Stimulated activated naive CD8-positive, alpha-beta T cell treated with anti-CD3 and anti-CD28 coated beads, Interleukin-15, amount 100 ng/mL, for 72 hours (primary cell): ENCODE results near the gene KRT37.
"Not testable (repeated sequence)": the region's sequence is repeated elsewhere in the genome, so short reads cannot be mapped to it uniquely, and the experiment has no call there.

Experiments
- ATAC-seq: fragments of 150-1000 bp; cut with Tn5 transposase; 2 replicates; pipeline ENCODE4 v1.10.0; 2021; ENCODE audit warnings: mild to moderate bottlenecking, moderate library complexity
- DNase-seq, 2 donors: peaks; one replicate each; pipeline ENCODE4 v3.0.0; 2021 to 2022
- H3K27ac Mint-ChIP-seq, 2 donors: one replicate each; pipeline ENCODE4 v1.8.0; 2022; ENCODE audit warnings: mild to moderate bottlenecking in 2 of 2, mixed read lengths in 2 of 2, moderate library complexity in 2 of 2
- H3K27me3 Mint-ChIP-seq: one replicate; pipeline ENCODE4 v1.8.0; 2022; ENCODE audit warnings: mixed read lengths
- H3K4me1 Mint-ChIP-seq: one replicate; pipeline ENCODE4 v1.8.0; 2022; ENCODE audit warnings: mild to moderate bottlenecking, mixed read lengths
- H3K4me3 Mint-ChIP-seq, 2 donors: one replicate each; pipeline ENCODE4 v1.8.0; 2022; ENCODE audit warnings: mild to moderate bottlenecking in 2 of 2, mixed read lengths in 2 of 2, moderate library complexity in 1 of 2
- H3K9me3 Mint-ChIP-seq, 2 donors: one replicate each; pipeline ENCODE4 v1.8.0; 2022; ENCODE audit warnings: mixed read lengths in 2 of 2

The KRT37 gene

GRCh38 chr17:41444640-41445039 lies 20.3 kb upstream of the KRT37 start:
- Mint-ChIP-seq H3K27ac (peak overlapping the region in 1 of 2 donors; percentile 55), H3K9me3 (peaks cover 0 to 5% of the 10 kb centered on the region in 2 donors), H3K27me3 (peaks cover 10% of the 10 kb centered on the region), H3K4me3 (no peak overlapping the region), H3K4me1 (no peaks in the 10 kb centered on the region)
- DNase-seq: no peak
- no peak for ATAC-seq

GRCh38 chr17:41444186-41444585 lies 19.8 kb upstream of the KRT37 start:
- H3K27me3 Mint-ChIP-seq: peaks cover 10% of the 10 kb centered on the region

GRCh38 chr17:41442739-41443138 lies 18.4 kb upstream of the KRT37 start:
- Mint-ChIP-seq H3K27me3 (peaks cover 10% of the 10 kb centered on the region), H3K4me1 (no peaks in the 10 kb centered on the region), H3K27ac (no peak overlapping the region), H3K4me3 (no peak overlapping the region), H3K9me3 (peaks cover 0 to 5% of the 10 kb centered on the region in 2 donors)
- ATAC-seq: no peak
- DNase-seq: no peak

More at GRCh38 chr17:41444186-41444585, 19.8 kb upstream of the KRT37 start:
- peaks cover 0 to 5% of the 10 kb centered on the region in 2 donors for H3K9me3 Mint-ChIP-seq
- H3K4me1 Mint-ChIP-seq: no peaks in the 10 kb centered on the region
- DNase-seq: no peak
- ATAC-seq: no peak
- peak overlapping the region in 1 of 2 donors; percentile 55 for H3K27ac Mint-ChIP-seq
- H3K4me3 Mint-ChIP-seq: no peak overlapping the region

- H3K4me3 Mint-ChIP-seq: no peak within 1 kb of the TSS
- ATAC-seq (no peak), DNase-seq (no peak)
- no peak within 1 kb of the TSS for H3K27ac Mint-ChIP-seq
- no peaks in the 10 kb centered on the region for H3K4me1 Mint-ChIP-seq
- peaks cover 0 to 5% of the 10 kb centered on the region in 2 donors for H3K9me3 Mint-ChIP-seq
- H3K27me3 Mint-ChIP-seq: peaks cover 10% of the 10 kb centered on the region
Observed at GRCh38 chr17:41440531-41441033, 16.2 kb upstream of the KRT37 start, which contains the start of gene KRT38. TSS of gene KRT38 (minus strand) at chr17:41440983. CDS start at chr17:41440921, 62 bp downstream.

- H3K27me3 Mint-ChIP-seq: peaks cover 10% of the 10 kb centered on the region
- H3K4me3 Mint-ChIP-seq: no peak overlapping the region
- DNase-seq: no peak
- H3K27ac Mint-ChIP-seq: peak overlapping the region in 1 of 2 donors; percentile 28
- ATAC-seq: no peak
- no peaks in the 10 kb centered on the region for H3K4me1 Mint-ChIP-seq
- H3K9me3 Mint-ChIP-seq: peaks cover 0 to 5% of the 10 kb centered on the region in 2 donors
Observed at GRCh38 chr17:41439375-41439774, 15.0 kb upstream of the KRT37 start.

- DNase-seq (no peak), ATAC-seq (no peak)
- H3K4me1 Mint-ChIP-seq: no peaks in the 10 kb centered on the region
- H3K27me3 Mint-ChIP-seq: peaks cover 1% of the 10 kb centered on the region
- no peak overlapping the region for H3K27ac Mint-ChIP-seq
- H3K9me3 Mint-ChIP-seq: peaks cover 0 to 5% of the 10 kb centered on the region in 2 donors
- no peak overlapping the region for H3K4me3 Mint-ChIP-seq
Observed at GRCh38 chr17:41437769-41438168, 13.4 kb upstream of the KRT37 start.

GRCh38 chr17:41437254-41437653 lies 12.9 kb upstream of the KRT37 start:
- H3K27me3 Mint-ChIP-seq: no peaks in the 10 kb centered on the region
- peaks cover 0 to 5% of the 10 kb centered on the region in 2 donors for H3K9me3 Mint-ChIP-seq
- ATAC-seq: no peak
- DNase-seq: no peak
- H3K4me3 Mint-ChIP-seq: no peak overlapping the region
- H3K27ac Mint-ChIP-seq: no peak overlapping the region
- no peaks in the 10 kb centered on the region for H3K4me1 Mint-ChIP-seq

GRCh38 chr17:41434415-41434814 lies 10.0 kb upstream of the KRT37 start:
- no peak overlapping the region for H3K27ac Mint-ChIP-seq

GRCh38 chr17:41434005-41434404 lies 9.6 kb upstream of the KRT37 start:
- Mint-ChIP-seq H3K4me3 (no peak overlapping the region), H3K9me3 (no peaks in the 10 kb centered on the region), H3K4me1 (no peaks in the 10 kb centered on the region), H3K27ac (no peak overlapping the region), H3K27me3 (no peaks in the 10 kb centered on the region)
- DNase-seq (no peak), ATAC-seq (no peak)

More at GRCh38 chr17:41434415-41434814, 10.0 kb upstream of the KRT37 start:
- no peaks in the 10 kb centered on the region for H3K27me3 Mint-ChIP-seq
- no peaks in the 10 kb centered on the region for H3K4me1 Mint-ChIP-seq
- DNase-seq: no peak
- no peak for ATAC-seq
- no peak overlapping the region for H3K4me3 Mint-ChIP-seq
- H3K9me3 Mint-ChIP-seq: no peaks in the 10 kb centered on the region

- no peak for ATAC-seq
- no peak for DNase-seq
- Mint-ChIP-seq H3K27ac (no peak overlapping the region), H3K27me3 (no peaks in the 10 kb centered on the region), H3K4me3 (no peak overlapping the region), H3K9me3 (no peaks in the 10 kb centered on the region), H3K4me1 (no peaks in the 10 kb centered on the region)
Observed at GRCh38 chr17:41433586-41433985, 9.2 kb upstream of the KRT37 start.

GRCh38 chr17:41430376-41430775 lies 6.0 kb upstream of the KRT37 start:
- DNase-seq, H3K27me3 Mint-ChIP-seq, H3K9me3 Mint-ChIP-seq, H3K4me1 Mint-ChIP-seq, H3K27ac Mint-ChIP-seq, ATAC-seq, H3K4me3 Mint-ChIP-seq: not testable (repeated sequence)

- H3K4me1 Mint-ChIP-seq: no peaks in the 10 kb centered on the region
- H3K27me3 Mint-ChIP-seq: no peaks in the 10 kb centered on the region
- ATAC-seq: no peak
- H3K27ac Mint-ChIP-seq: no peak overlapping the region
- no peaks in the 10 kb centered on the region for H3K9me3 Mint-ChIP-seq
- no peak for DNase-seq
- H3K4me3 Mint-ChIP-seq: no peak overlapping the region
Observed at GRCh38 chr17:41429667-41430066, 5.3 kb upstream of the KRT37 start.

GRCh38 chr17:41428591-41429291 lies 4.4 kb upstream of the KRT37 start:
- Mint-ChIP-seq H3K27ac (no peak overlapping the region), H3K27me3 (no peaks in the 10 kb centered on the region), H3K4me1 (no peaks in the 10 kb centered on the region), H3K4me3 (no peak overlapping the region), H3K9me3 (no peaks in the 10 kb centered on the region)
- no peak for ATAC-seq
- no peak for DNase-seq

GRCh38 chr17:41422586-41422985 lies 1.8 kb downstream of the KRT37 start:
- peaks cover 15% of the 10 kb centered on the region for H3K4me1 Mint-ChIP-seq
- not testable (repeated sequence) for H3K27ac Mint-ChIP-seq

GRCh38 chr17:41421617-41422016 lies 2.8 kb downstream of the KRT37 start:
- ATAC-seq: no peak
- DNase-seq: no peak
- H3K4me1 Mint-ChIP-seq: peaks cover 20% of the 10 kb centered on the region
- H3K4me3 Mint-ChIP-seq: no peak overlapping the region
- H3K27me3 Mint-ChIP-seq: no peaks in the 10 kb centered on the region
- H3K9me3 Mint-ChIP-seq: no peaks in the 10 kb centered on the region
- no peak overlapping the region for H3K27ac Mint-ChIP-seq

More at GRCh38 chr17:41422586-41422985, 1.8 kb downstream of the KRT37 start:
- H3K27me3 Mint-ChIP-seq, ATAC-seq, DNase-seq, H3K4me3 Mint-ChIP-seq, H3K9me3 Mint-ChIP-seq: not testable (repeated sequence)

- H3K4me3 Mint-ChIP-seq: no peak overlapping the region
- H3K9me3 Mint-ChIP-seq: no peaks in the 10 kb centered on the region
- H3K27ac Mint-ChIP-seq: no peak overlapping the region
- ATAC-seq (no peak), DNase-seq (no peak)
- H3K4me1 Mint-ChIP-seq: peaks cover 20% of the 10 kb centered on the region
- H3K27me3 Mint-ChIP-seq: no peaks in the 10 kb centered on the region
Observed at GRCh38 chr17:41421116-41421515, 3.3 kb downstream of the KRT37 start.
